ENCODE data around the gene SLC43A1.
A peak's percentile ranks its signal among the peaks of the same experiment; 100 is the strongest.

The SLC43A1 gene

DNA sequence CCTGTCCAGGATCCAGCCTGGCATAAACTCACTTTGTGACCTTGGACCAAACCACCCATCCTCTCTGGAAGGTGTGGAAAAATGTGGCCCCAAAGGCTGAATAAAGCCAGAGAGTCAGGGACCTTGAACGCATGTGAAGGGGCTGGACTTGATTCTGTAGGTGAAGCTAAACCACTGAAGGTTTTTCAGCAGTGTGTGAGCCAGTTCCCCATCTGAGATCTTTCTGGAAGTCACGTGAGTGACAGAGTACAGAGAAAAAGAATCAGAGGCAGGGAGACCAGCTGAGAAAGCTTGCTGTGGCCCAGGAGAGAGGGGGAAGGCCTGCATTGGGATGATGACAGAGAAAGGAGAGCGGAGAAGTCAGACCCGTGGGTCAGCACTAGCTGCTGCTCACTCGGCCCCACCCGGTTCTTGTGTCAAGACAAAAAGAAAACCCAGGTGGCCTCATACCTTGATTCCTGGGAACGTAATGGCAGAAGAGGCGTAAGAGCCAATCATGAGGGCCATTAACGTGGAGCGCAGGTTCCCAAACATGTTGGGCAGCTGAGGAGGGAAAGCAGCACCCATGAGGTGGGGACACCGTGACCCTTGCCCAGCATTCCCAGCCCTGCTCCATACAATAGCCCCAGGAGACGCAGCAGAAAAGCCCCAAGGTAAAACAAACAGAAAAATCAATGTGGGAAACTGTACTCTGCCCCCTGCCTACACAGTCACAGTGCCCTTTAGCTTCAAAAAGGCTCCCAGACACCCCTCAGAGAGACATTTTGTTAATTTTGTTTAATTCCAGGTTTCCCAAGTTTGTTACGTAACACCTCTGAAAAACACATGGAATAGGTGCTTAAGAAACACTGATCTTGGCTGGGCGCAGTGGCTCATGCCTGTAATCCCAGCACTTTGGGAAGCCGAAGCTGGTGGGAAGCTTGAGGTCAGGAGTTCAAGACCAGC is 17.9 kb downstream of the SLC43A1 start:
- no peak for DNase-seq

DNA sequence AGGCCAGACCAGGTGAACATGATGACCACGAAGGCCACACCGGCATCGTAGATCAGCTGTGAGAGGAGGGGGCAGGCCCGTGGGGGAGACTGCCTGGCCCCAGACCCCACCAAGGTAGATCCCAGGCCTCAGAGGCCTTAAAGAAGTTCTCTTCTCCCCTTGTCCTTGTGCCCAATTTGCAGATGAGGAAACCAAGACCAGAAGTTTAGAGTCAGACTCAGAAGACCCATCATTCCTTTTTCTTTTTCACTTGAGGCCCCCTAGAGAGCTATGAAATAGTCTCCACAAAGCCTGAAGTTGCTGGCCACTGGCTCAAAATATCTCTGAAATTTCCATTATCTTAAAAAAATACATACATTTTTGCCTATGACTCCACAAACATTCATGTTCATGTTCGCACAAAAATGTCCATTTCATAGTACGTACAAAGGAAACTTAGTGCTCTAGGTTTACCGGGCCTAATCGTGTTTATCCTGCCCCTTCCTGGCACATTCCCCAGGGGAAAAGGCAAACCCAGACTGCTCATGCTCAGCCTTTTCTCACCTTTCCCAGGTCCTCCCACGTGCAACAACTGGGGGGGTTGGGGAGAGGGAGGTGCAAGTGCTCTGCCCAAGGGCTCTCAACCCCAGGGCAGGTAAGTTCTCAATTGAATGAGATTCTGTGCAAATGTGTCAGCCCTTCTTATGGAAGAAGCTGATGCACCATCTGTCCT is 19.2 kb downstream of the SLC43A1 start:
- no peak for DNase-seq

DNA sequence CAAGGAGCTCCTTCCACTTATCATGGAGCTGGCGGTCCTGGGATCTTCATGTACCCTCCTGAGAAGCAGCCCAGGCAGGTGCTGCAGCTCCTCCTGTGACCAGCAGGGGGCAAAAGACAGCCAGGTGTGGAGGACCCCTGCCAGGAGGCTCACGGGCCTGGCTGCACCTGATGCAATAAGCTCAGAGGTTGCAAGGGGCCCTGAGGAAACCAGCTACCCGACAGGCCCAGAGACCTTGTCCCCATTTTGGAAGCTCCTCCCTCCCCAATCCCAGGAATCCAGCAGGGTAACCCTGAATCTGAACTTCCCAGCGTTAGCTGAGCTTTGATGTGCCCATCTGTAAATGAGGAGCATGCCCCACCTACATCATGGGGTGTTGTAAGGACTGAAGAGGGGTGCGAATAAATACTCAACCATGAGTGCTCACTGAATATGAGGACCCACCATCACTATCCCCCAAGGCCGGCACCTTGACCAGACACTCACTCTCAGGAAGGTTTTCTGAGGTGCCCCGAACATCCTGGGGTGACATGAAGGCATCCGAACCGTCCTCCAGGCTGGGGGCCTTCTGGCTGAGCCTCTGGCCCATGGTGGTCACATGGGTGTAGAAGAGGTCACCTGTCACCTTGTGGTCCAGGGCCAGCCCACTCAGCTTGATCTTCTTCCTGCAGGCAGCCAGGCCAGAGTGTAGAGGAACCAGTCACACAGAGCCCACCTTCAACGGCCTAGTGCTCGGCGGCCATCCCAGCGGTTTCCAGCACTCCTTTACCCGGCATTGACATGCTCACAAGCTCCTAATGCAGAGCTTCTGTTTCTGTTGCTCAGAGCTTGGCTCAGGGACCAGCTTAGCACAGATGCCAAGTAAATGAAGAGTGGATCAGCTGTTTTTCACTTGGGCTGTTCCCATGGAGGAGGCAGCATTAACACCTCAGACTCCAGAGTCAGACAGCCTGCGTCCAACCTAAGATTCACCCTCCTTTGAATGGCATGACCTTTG is 21.7 kb downstream of the SLC43A1 start:
- peak; percentile 40 for DNase-seq

DNA sequence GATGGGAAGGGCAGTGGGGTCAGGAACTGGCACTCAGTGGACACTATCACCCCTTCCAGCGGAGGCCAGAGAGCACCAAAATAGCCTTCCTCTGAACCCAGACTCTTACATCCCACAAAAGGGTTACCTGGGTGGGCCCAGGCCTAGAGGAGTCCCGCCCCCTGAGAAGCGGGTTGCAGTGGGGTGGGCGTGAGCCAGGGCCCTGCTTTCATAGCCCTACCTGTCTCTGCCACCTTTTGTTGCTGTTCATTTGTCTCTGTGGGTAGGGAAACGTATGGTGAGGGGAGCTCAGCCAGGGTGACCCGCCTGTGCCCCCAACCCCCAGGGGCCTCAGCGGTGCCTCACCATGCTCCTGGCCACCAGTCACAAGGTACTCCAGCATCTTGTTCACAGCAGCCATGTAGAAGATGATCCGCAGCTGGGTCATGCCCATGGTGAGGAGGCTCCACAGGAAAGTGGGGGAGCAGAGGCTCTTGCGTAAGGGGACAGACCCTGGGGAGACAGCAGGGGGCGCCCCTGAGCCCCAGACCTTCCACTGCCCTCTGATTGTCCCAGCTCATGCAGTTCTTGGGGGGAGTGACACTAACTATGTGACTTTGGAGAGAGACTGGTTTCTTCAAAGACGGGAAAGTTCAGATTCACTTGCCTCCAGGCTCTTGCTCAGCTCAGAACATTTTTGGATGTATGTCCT is 24.0 kb downstream of the SLC43A1 start:
- DNase-seq: no peak

DNA sequence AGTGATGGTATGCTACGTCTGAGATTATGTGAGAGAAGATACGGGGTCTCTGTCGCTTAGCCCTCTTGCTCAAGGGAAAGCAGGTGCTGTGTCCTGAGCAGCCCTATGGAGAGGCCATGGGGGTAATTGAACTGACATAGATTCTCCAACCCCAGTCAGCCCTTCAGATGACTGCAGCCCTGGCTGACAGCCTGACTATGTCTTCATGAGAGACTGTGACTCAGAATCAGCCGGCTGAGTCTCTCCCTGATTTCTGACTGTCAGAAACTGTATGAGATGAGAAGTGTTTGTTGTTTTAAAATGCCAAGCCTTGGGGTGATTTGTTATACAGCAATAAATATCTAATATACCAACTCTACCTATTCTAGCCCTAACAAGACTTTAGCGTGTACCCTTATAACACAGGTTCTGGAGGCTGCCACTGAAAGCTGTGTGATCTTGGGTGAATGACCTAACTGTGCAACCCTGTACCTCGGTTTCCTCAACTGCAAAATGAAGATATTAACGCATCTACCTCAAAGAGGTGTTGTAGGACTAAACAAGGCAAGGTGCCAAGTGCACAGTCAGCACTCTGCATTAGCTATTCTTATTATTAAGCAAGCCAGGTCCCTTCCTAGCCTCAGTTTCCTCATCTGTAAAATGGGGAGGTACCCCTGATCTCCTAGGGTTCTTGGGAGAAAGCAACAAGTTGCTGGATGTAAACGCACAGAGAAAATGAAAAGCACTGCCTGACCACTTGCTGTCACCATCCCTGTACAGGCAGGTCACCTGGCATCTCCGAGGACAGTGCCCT is 24.9 kb downstream of the SLC43A1 start:
- DNase-seq: no peak

DNA sequence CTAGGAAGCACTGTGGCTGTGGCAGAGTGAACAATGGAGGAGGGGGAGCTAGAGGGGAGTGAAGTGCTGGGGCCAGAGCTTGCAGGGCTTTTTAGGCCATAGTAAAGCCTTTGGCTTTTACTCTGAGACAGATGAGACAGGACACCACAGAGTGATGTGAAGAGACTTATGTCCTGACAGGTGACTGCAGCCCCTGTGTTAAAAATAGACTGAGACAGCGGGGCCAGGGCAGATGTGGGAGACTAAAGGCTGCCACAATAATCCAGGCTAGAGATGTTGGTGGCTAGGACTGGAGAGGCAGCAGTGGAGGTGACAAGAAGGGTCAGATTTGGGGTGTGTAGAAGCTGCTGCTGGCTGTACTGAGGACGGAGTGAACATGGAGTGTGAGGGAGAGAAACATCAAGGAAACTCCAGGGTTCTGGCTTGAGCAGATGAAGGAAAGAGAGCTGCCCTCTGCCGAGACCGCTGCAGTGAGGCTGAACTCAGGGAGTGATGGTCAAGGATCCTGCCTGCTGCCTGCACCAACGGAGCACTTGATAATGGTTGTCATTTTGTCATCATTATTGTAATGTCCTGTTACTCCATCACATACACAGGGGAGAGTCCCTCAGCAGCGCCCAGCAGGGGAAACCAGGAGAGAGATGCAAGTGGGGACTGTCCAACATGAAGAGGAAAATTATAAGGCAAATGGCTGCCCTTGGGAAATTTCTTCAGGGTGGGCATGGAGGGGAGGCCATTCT is 27.4 kb downstream of the SLC43A1 start:
- no peak for DNase-seq

DNA sequence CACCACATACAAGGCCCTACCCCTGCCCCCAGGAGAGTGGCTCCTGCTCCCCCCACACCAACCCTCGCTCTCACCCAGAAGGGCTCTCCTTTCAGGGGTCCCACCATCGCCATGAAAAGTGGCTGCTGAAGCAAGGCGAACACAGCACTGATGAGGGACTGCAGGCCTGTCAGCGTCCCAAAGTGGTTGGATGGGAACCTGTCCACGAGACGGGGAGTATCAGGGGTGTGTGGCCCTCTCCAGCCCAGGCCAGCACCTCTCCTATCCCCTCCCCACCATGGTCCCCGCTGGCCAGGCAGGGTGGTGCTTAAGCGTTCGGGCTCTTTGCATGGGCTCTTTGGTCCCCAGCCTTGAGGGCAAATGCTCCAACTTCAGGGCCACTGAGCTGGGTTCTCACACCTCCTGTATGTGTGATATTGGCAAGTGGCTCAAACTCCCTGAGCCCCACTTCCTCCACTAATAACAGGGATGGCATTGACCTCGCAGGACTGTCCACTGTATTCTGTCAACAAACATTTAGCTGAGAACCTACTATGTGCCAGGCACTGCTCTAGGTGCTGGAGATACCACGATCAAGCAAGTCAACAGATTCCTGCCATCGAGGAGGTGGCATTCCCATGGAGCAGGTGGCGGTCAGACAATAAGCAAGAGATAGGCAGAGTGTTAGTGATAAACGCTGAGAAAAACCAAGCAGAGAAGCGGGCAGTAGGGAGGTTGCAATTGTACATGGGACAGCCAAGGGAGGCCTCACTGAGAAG is 28.3 kb downstream of the SLC43A1 start:
- DNase-seq: no peak

DNA sequence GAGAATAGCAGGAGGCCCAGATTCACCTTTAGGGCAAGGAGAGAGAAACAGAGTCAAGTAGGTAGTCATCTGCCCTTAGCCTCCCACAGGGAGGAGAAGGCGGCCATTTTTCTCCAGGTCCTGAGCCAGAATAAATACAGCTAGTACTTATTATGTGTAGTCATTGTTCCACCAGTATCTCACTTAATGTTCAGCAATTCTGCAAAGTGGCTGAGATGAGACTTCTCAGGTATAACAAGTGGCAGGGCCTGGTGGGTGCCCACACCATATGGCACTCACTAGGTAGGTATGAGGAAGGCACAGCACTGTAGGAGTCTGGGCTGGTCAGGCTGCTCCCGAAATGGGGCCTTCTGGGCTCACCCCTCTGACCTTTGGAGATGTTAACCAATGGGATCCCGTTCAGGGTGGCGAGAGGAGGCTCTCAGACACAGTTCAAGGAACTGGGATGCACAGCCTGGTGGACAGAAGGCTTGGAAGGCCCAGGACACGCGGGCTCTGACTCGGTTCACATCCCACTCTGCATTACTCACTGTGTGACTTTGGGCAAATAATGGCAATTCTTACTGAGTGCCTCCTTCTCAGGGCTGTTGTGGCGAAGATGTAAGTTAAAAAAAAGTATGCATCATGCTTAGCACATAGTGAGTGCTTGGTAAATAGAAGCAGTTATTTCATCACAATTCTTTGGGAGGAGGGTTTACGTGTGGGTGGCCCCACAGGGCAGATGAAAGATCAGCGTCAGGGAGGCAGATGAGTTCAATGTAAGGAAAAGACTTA is 30.1 kb downstream of the SLC43A1 start:
- DNase-seq: no peak

DNA sequence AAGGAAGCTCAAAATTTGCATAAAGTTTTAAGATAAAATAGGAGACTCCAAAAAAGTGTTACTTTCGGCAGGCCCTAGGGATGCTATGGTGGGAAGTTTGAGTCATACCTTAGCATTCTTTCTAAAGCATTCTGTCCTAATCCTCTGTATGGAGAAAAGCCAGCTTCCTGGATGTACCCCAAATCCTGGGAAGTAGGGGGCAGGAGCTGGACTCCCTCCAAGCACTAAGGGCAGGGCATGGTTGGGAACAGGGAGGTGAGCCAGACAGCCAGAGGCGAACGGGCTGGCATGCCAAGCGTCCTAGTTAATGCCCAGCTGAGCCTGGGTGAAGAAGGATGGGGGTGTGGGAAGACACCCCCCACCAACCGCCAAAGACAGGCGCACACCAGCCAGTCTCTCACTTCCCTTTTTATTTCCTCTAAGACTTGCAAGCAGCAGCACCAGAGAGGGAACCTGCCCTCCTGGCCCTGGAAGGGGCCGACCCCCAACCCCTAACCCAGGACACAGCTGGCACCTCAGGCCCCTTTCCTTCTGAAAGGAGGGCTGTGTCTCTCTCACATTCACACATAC is 31.3 kb downstream of the SLC43A1 start:
- DNase-seq: peak; percentile 52

DNA sequence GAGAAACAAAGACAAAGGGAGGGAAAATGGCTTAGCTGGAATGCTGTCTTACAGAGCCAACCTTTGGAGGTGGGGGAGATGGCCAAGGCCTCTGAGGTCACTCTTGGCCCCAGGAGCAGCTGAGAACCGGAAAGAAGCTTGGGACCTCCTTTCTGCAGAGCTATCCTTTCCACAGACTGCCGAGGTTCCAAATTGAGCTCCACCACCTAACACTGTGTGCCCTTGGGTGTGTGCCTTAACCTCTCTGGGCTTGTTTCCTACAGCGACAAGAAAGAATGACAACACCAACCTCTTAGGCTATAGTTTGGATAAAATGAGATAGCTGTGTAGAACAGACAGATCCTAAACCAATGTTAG is 32.0 kb downstream of the SLC43A1 start:
- DNase-seq: no peak

DNA sequence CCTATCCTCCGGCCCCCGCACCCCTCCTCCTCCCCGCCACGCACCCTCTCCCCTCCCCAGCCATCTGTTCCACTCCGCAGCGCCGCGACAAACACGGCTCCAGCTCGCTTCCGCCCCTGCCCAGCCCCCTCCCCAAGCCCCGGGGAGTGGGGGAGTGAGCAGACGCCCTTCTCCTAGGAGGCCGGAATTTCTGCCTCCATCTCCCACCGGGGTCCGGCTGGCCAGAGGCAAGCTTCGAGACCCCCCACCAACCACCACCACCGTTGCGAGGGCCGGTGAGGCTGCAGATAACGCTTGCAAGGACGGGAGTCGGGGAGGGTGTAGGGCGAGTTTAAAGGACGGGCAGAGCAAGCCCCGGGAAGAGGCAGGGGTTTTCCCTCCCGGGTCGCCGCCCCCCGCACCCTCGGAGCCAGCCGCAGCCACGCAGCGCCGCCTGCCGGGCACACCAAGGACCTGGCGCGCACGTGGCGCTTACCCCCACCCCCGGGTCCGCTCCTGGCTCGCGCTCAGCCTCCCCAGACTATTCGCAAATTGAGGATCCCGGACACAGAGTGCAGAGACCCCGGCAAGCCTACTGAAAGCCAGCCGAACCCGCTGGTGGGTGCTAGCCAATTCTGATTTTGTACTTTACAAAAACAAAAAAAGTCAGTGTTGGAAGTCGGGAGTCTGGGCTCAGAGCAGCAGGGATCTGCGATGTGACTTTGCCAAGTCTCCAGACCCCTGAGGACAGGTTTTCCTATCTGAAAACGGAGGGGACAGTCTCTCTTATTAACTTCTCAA is 32.5 kb downstream of the SLC43A1 start:
- DNase-seq: no peak

DNA sequence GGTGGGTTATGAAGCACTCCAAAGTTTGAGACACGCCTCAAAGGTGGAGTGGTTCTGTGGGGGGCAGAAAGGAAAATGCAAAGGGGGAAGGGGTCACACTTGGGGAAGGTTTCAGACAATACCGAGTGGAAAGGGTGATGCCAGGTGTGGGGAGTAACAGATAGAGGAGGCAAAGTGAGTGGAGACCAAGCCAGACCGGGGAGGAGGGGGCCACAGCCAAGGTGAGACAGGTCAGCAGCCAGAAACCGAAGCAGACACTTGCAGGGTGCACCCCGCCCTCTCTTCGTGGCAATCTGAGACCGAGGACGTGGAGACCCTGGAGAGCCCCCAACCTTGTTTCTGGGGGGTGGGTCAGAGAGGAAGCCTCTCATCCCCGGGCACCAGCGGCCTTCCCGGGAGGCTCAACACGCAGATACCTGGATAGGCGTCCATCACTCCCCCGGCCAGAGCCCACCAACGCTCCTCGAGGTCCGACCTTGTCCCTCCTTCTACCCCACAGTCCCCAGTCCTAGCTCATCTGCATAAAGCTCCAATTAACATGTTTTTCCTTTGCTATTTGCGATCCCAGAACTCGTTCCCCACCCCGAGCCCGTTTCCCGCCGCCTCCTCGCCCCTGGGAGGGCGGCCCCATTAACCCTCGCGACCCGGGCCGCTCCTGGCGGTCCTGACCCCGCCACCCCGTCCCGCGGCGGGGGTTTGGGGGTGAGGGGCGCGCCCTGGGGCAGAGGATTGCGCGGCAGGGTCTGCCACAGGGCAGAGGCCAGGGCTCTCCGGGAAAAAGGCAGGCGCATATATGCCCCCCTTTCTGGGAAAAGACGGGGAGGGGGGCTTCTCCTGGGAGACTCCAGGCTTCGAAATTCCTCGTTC is 33.4 kb downstream of the SLC43A1 start:
- DNase-seq: no peak

DNA sequence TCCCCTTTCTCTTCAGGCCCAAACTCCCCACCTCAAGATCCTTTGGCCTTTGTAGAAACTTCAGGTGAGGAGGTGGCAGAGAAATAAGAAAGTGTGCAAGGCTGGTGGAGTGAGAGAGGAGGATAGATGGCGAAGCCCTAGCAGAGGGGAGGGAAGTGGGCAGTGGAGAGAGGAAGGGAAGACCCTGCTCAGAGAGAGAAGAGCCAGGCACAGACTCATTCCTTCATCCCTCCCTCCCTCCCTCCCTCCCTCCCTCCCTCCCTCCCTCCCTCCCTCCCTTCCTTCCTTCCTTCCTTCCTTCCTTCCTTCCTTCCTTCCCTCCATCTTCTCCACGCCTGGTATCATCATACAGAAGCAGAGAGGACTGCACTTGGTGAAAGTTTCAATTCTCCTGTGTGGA is 34.2 kb downstream of the SLC43A1 start:
- DNase-seq: no peak

DNA sequence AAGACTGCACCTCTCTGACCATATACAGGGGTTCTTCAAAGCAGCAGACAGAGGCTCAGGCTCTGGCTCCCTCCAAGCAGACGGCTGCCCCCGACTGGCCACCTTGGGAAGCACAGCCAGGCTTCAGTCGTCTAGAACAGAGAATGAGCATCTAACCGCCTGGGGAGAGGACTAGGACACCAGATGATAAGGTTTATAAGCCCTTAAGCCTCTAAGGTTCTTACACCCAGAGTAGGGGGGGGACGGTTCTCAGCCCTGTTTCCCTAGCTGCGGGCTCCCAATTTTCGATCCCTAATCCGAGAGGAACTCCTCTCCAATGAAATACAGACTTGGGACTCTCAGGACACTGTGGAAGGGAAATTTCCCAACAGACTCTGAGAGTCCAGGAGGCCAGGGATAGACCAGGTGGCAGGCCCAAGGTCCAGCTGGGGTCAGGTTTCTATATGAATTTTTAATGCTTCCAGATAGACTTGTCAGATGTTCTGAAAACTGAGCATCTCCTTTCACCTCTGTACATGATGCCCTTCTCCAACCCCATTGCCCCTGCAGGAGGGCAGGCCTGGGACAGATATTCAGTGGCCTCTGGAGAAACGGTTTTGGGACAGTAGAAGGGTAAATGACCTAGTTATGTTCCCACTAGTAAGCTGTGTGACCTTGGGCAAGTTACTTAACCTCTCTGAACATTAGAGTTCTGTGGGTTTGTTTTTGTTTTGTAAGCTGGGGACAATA is 34.9 kb downstream of the SLC43A1 start:
- DNase-seq: peak; percentile 27

DNA sequence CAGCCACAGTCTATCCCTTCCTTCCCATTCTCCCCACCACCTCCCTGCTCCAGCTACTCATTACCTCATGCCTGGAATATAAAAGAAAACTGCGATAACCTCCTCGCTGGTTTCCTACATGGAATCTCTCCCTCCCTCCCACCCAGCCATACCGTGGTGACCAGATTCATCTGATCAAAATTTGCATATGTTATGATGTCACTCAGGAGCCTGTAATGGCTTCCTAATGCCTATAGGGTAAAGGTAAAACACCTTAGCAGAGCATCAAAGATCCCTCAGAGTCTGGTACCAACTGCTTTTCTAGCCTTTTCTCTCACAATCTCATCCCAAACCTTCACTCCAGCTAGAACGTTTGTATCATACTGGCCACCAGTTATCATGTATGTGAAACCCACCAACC is 35.6 kb downstream of the SLC43A1 start:
- DNase-seq: no peak

DNA sequence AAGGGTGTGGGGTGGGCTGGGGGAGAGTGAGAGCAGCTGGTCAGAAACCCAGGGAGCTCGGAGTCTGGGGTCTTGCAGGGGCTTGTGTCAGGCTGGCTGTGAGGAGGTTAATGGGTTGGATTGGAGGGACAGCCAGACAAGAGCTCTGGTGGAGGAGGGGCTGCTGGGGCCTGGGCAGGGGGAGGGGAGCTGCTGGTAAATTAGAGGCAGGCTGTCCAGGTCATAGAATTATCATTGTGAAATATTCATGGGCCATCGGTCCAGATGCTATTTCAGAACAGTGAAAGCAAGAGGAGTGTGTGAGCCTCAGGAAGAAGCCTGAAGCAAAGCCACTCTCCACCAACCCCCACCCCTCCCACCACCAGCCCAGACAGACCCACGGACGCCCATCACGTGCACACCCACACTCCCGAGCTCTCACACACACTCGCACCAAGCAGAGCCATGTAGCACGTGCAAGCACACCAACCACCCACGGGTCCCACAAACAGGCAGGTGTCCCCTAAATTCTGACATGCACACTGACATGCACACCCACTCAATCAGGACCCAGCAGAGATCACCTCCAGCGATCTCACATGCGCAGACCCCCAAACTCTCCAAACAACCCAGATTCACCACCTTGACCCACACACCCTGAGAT is 36.4 kb downstream of the SLC43A1 start:
- no peak for DNase-seq

Measured in KG1 (cell line).